EH (cell line): ENCODE data around the gene SYT3.

Source experiments
- DNase-seq: peaks from one replicate; pipeline ENCODE4 v3.0.0-alpha.2; 2015; ENCODE audit warnings: low read depth

The SYT3 gene

GRCh38 chr19:50639121-50640112 is at the start of gene SYT3:
Gene SYT3, minus strand, starts transcription at chr19:50639881. Its CDS starts 2,470 bp downstream, at chr19:50637411.
- peak; percentile 51 for DNase-seq

GRCh38 chr19:50688766-50689165 is 49.1 kb upstream of the SYT3 start:
- DNase-seq, result no peak

- DNase-seq, result no peak
Observed at GRCh38 chr19:50686310-50687032, 46.8 kb upstream of the SYT3 start.

GRCh38 chr19:50679177-50680125 is 39.8 kb upstream of the SYT3 start:
- DNase-seq, result peak; percentile 74

- no peak for DNase-seq
Observed at GRCh38 chr19:50678323-50678722, 38.6 kb upstream of the SYT3 start.

- DNase-seq, result no peak
Observed at GRCh38 chr19:50677636-50678035, 38.0 kb upstream of the SYT3 start.

GRCh38 chr19:50676625-50677197 is 37.0 kb upstream of the SYT3 start:
- DNase-seq, result no peak

GRCh38 chr19:50673118-50673517 is 33.4 kb upstream of the SYT3 start:
- no peak for DNase-seq

GRCh38 chr19:50670102-50670380 is 30.4 kb upstream of the SYT3 start:
- DNase-seq, result no peak

GRCh38 chr19:50669302-50670101 is 29.8 kb upstream of the SYT3 start:
- peak; percentile 44 for DNase-seq

- no peak for DNase-seq
Observed at GRCh38 chr19:50668879-50669278, 29.2 kb upstream of the SYT3 start.

- DNase-seq, result no peak
Observed at GRCh38 chr19:50668416-50668815, 28.7 kb upstream of the SYT3 start.

- DNase-seq, result no peak
Observed at GRCh38 chr19:50667759-50668231, 28.1 kb upstream of the SYT3 start.

- no peak for DNase-seq
Observed at GRCh38 chr19:50667177-50667758, 27.6 kb upstream of the SYT3 start.

GRCh38 chr19:50666346-50667176 is 26.9 kb upstream of the SYT3 start:
- no peak for DNase-seq

GRCh38 chr19:50664204-50664603 is 24.5 kb upstream of the SYT3 start:
- no peak for DNase-seq

- DNase-seq, result peak; percentile 19
Observed at GRCh38 chr19:50663482-50663790, 23.8 kb upstream of the SYT3 start.

- DNase-seq, result no peak
Observed at GRCh38 chr19:50662651-50663481, 23.2 kb upstream of the SYT3 start.
